SJSA1 (cell line): ENCODE measurements around the gene ZNF630. TPM values are rescaled to one million over a fixed set of nuclear protein-coding genes. Genes with fewer than 3 reads are reported as not detected.
"Not testable (repeated sequence)": the region's sequence is repeated elsewhere in the genome, so short reads cannot be mapped to it uniquely, and the experiment has no call there.

Experiments used
- DNase-seq, 2 experiments: peaks; one replicate each; pipeline ENCODE4 v3.0.0-alpha.2; 2015 to 2020; ENCODE audit warnings: low spot score in 2 of 2, low read depth in 1 of 2
- H3K27ac ChIP-seq: fragments of 250-450 bp; sonication (Bioruptor Pico); 2 replicates; pipeline ENCODE4 v1.5.1; 2020; ENCODE audit warnings: mild to moderate bottlenecking, moderate library complexity
- H3K27me3 ChIP-seq: fragments of 250-450 bp; sonication (Bioruptor Pico); replicated peaks from 2 replicates; pipeline ENCODE4 v1.5.1; 2020; ENCODE audit warnings: mild to moderate bottlenecking, moderate library complexity
- H3K36me3 ChIP-seq: fragments of 250-450 bp; sonication (Bioruptor Pico); 2 replicates; pipeline ENCODE4 v1.5.1; 2020; ENCODE audit warnings: mild to moderate bottlenecking
- H3K4me1 ChIP-seq: fragments of 250-450 bp; sonication (Bioruptor Pico); replicated peaks from 2 replicates; pipeline ENCODE4 v1.6.1; 2021; ENCODE audit warnings: mild to moderate bottlenecking
- H3K4me3 ChIP-seq: fragments of 250-450 bp; sonication (Bioruptor Pico); 2 replicates; pipeline ENCODE4 v1.5.1; 2020; ENCODE audit warnings: mild to moderate bottlenecking
- H3K9me3 ChIP-seq: fragments of 250-450 bp; sonication (Bioruptor Pico); replicated peaks from 2 replicates; pipeline ENCODE4 v1.5.1; 2020; ENCODE audit warnings: mild to moderate bottlenecking
- total RNA-seq: library from RNA; depleted of rRNA; stranded (reverse); fragments of >200 nt; shearing (Covaris generic); gene quantifications from 2 replicates; pipeline ENCODE4 v1.2.3, GENCODE V29; 2014; rRNA removed

ZNF630 gene
- total RNA-seq, 1 experiment from 2014 or later = 0.58 TPM

GRCh38 chrX:48021026-48021900 is 50.2 kb downstream of the ZNF630 start:
- H3K27ac ChIP-seq = peak overlapping the region; percentile 98
- H3K4me3 ChIP-seq = peak overlapping the region; percentile 56
- no peaks in the 10 kb centered on the region for H3K9me3 ChIP-seq
- no peaks in the 10 kb centered on the region for H3K4me1 ChIP-seq
- no peaks in the 10 kb centered on the region for H3K27me3 ChIP-seq
- DNase-seq = peak; percentile 65 to 86
- no peaks in the 10 kb centered on the region for H3K36me3 ChIP-seq

DNA sequence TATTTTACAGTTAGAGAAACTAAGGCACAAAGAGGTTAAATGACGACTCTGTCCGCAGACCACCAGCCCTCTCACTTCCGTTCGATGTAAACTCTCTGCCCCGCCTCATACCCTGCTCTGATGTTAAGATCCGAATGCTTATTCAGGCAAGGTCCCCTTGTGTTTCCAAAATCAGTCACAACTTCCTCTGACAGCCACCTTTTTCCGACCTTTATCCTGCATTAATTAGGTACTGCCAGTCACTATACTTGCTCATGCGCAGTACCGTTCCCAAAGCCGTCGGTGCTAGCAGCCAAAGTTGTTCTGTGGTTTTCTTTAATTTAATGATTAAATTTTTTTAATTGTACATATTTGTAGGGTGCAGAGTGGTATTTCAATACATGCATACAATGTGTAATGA is 51.0 kb downstream of the ZNF630 start:
- H3K4me1 ChIP-seq, H3K36me3 ChIP-seq, H3K27ac ChIP-seq, H3K9me3 ChIP-seq, H3K4me3 ChIP-seq, H3K27me3 ChIP-seq, DNase-seq: not testable (repeated sequence)

- H3K9me3 ChIP-seq, H3K4me1 ChIP-seq, H3K4me3 ChIP-seq, H3K27ac ChIP-seq, DNase-seq, H3K27me3 ChIP-seq, H3K36me3 ChIP-seq: not testable (repeated sequence)
Observed at GRCh38 chrX:48019892-48020291, 51.5 kb downstream of the ZNF630 start.

DNA sequence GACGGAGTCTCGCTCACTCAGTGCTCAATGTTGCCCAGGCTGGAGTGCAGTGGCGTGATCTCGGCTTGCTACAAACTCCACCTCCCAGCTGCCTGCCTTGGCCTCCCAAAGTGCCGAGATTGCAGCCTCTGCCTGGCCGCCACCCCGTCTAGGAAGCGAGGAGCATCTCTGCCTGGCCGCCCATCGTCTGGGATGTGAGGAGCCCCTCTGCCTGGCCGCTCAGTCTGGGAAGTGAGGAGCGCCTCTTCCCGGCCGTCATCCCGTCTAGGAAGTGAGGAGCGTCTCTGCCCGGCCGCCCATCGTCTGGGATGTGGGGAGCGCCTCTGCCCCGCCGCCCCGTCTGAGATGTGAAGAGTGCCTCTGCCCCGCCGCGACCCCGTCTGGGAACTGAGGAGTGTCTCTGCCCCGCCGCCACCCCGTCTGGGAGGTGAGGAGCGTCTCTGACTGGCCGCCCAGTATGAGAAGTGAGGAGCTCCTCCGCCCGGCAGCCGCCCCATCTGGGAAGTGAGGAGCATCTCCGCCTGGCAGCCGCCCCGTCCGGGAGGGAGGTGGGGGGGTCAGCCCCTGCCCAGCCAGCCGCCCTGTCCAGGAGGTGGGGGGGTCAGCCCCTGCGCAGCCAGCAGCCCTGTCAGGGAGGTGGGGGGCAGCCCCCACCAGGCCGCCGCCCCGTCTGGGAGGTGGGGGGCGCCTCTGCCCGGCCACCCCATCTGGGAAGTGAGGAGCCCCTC is 54.7 kb downstream of the ZNF630 start:
- H3K4me1 ChIP-seq, H3K9me3 ChIP-seq, DNase-seq, H3K36me3 ChIP-seq, H3K27me3 ChIP-seq, H3K27ac ChIP-seq, H3K4me3 ChIP-seq: not testable (repeated sequence)

DNA sequence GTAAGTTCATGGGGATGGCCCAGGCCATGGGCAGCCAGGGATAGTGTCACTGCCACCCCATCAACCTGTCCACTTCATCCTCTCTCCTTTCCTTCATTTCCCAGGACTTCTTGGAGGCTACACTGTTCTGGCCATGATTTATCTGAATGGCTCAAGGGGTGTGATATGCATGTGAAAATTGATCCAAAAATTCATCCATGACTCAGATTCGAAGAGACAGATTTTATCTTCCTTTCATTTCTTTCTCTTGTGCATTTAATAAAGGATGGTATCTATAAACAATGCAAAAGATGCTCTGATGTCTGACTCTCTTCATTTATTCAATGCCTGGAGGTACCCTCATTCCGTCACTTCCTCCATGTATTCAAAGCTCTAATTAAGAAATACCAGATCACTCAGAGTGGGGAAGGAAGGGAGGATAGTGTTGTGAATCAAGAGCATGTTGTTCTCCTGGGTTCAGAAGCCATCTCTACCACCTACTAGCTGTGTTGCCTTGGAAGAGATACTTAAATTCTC is 61.9 kb downstream of the ZNF630 start:
- not testable (repeated sequence) for H3K4me3 ChIP-seq, H3K27me3 ChIP-seq, H3K27ac ChIP-seq, H3K4me1 ChIP-seq, DNase-seq, H3K36me3 ChIP-seq, H3K9me3 ChIP-seq

Other genes with a start within 250 kb of the ZNF630 start
- 6.4 and 18.3 TPM in 2 replicates for gene ZNF81, start 234.7 kb downstream of the ZNF630 start, total RNA-seq
- 3.4 and 3.9 TPM in 2 replicates for gene ZNF182, start 67.7 kb downstream of the ZNF630 start, total RNA-seq
- gene SPACA5, start 64.7 kb downstream of the ZNF630 start, total RNA-seq = not detected in 2 replicates
- gene SPACA5B, start 59.0 kb upstream of the ZNF630 start, total RNA-seq = not detected in 2 replicates
- gene SSX5, start 125.2 kb upstream of the ZNF630 start, total RNA-seq = not detected in 2 replicates
- gene SSX1, start 183.8 kb upstream of the ZNF630 start, total RNA-seq = 1.4 TPM in 1 of 2 replicates, not detected in the other